SK-N-MC (cell line): ENCODE data around the gene BTAF1.

Source experiments
- EZH2 ChIP-seq: fragments of 200-600 bp; sonication (generic); IDR thresholded peaks from one replicate; pipeline ENCODE4 v1.6.1; 2017; ENCODE audit warnings: antibody characterized with exemption
- POLR2AphosphoS5 ChIP-seq: IDR thresholded peaks from 2 replicates; pipeline ENCODE4 v1.6.1; 2012; ENCODE audit warnings: mild to moderate bottlenecking, low read depth, low read length, borderline replicate concordance

DNA sequence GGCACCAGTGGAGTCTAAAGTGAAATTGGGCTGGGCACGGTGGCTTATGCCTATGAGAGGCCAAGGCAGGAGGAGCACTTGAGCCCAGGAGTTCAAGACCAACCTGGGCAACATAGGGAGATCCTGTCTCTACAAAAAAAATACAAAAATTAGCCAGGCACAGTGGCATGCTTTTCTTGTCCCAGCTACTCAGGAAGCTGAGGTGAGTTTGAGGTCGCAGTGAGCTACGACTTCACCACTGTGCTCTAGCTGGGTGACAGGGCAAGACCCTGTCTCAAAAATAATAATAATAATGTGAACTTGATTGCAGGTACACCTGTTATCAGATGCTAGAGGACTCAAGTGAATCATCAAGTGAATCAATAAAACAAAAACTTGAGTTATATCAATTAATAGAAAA is 108.0 kb downstream of the BTAF1 start:
- no peak for TF ChIP-seq EZH2
- TF ChIP-seq POLR2AphosphoS5 = no peak
